NCI-H510A treated with DMSO at 0.1 percent for 48 hours (cell line): Measurements from ENCODE around the gene UNC79.
A peak's percentile ranks its signal among the peaks of the same experiment; 100 is the strongest.
"Not testable (repeated sequence)": the region's sequence is repeated elsewhere in the genome, so short reads cannot be mapped to it uniquely, and the experiment has no call there.

Experiments
- DNase-seq: peaks from one replicate; lab custom pipeline; 2025; lab: John Stamatoyannopoulos, UW

Gene UNC79

GRCh38 chr14:93493622-93494021 is 62.9 kb downstream of the UNC79 start:
- DNase-seq = not testable (repeated sequence)

- no peak for DNase-seq
Measured at GRCh38 chr14:93496856-93497741, 66.4 kb downstream of the UNC79 start.

GRCh38 chr14:93510056-93510455 is 79.3 kb downstream of the UNC79 start:
- no peak for DNase-seq

- DNase-seq = no peak
Measured at GRCh38 chr14:93511001-93511400, 80.3 kb downstream of the UNC79 start.

- peak; percentile 16 for DNase-seq
Measured at GRCh38 chr14:93520053-93520607, 89.4 kb downstream of the UNC79 start.

- DNase-seq = no peak
Measured at GRCh38 chr14:93522221-93522620, 91.5 kb downstream of the UNC79 start.

GRCh38 chr14:93525216-93525615 is 94.5 kb downstream of the UNC79 start:
- not testable (repeated sequence) for DNase-seq

- no peak for DNase-seq
Measured at GRCh38 chr14:93525696-93526451, 95.1 kb downstream of the UNC79 start.

GRCh38 chr14:93527203-93527607 is 96.5 kb downstream of the UNC79 start:
- DNase-seq = no peak

GRCh38 chr14:93528884-93529558 is 98.3 kb downstream of the UNC79 start:
- DNase-seq = no peak

GRCh38 chr14:93531644-93532043 is 100.9 kb downstream of the UNC79 start:
- no peak for DNase-seq

GRCh38 chr14:93532541-93532940 is 101.8 kb downstream of the UNC79 start:
- no peak for DNase-seq

GRCh38 chr14:93533437-93533836 is 102.7 kb downstream of the UNC79 start:
- no peak for DNase-seq

GRCh38 chr14:93533842-93534241 is 103.1 kb downstream of the UNC79 start:
- DNase-seq = no peak

GRCh38 chr14:93535537-93535936 is 104.8 kb downstream of the UNC79 start:
- DNase-seq = no peak

- no peak for DNase-seq
Measured at GRCh38 chr14:93536945-93537344, 106.2 kb downstream of the UNC79 start.

- DNase-seq = no peak
Measured at GRCh38 chr14:93537951-93538350, 107.2 kb downstream of the UNC79 start.

- no peak for DNase-seq
Measured at GRCh38 chr14:93538413-93538812, 107.7 kb downstream of the UNC79 start.

- DNase-seq = no peak
Measured at GRCh38 chr14:93540235-93540634, 109.5 kb downstream of the UNC79 start.

GRCh38 chr14:93543766-93544165 is 113.0 kb downstream of the UNC79 start:
- no peak for DNase-seq

- DNase-seq = no peak
Measured at GRCh38 chr14:93544212-93544611, 113.5 kb downstream of the UNC79 start.

- no peak for DNase-seq
Measured at GRCh38 chr14:93546642-93547041, 115.9 kb downstream of the UNC79 start.
